PC-3 (cell line): ENCODE results near the gene NR5A2. TPM values are rescaled to one million over a fixed set of nuclear protein-coding genes. Genes with fewer than 3 reads are reported as not detected.

Experiments used
- ATAC-seq: fragments of 200-7000 bp; cut with Tn5 transposase; 2 replicates; pipeline ENCODE4 v1.9.1; 2020; ENCODE audit warnings: mild to moderate bottlenecking, moderate library complexity
- BruUV-seq: library from RNA; stranded (reverse); fragments of 400-500 nt; replicated peaks from 2 replicates; lab custom pipeline; 2021; lab: Mats Ljungman, UMichigan
- CTCF ChIA-PET: fragments of 300-600 bp; sonication (Branson Sonifier 250); formaldehyde crosslinking; loops from one replicate; lab custom pipeline; 2022; ENCODE audit warnings: antibody characterized with exemption; lab: Charles Lee
- POLR2A ChIA-PET: fragments of 300-600 bp; sonication (Branson Sonifier 250); formaldehyde crosslinking; loops from one replicate; lab custom pipeline; 2022; ENCODE audit warnings: antibody characterized with exemption; ENCODE audit not compliant: unreplicated experiment; lab: Charles Lee
- DNase-seq: peaks from one replicate; pipeline ENCODE4 v3.0.0-alpha.2; 2015
- H2AFZ ChIP-seq: fragments of 300-600 bp; sonication (generic); 2 replicates; pipeline ENCODE4 v1.6.0; 2016; ENCODE audit warnings: antibody characterized with exemption, low read length
- H3F3A ChIP-seq: fragments of 300-600 bp; sonication (generic); one replicate; pipeline ENCODE4 v1.6.0; 2017; ENCODE audit warnings: antibody characterized with exemption, low read length, control low read depth, mild to moderate bottlenecking; ENCODE audit not compliant: unreplicated experiment
- H3K27ac ChIP-seq: fragments of 300-600 bp; sonication (generic); 2 replicates; pipeline ENCODE4 v1.5.1; 2016; ENCODE audit warnings: mild to moderate bottlenecking, low read length
- H3K27me3 ChIP-seq: fragments of 300-600 bp; sonication (generic); 2 replicates; pipeline ENCODE4 v1.6.1; 2016; ENCODE audit warnings: low read length, mixed read lengths
- H3K36me3 ChIP-seq: fragments of 300-600 bp; sonication (generic); 2 replicates; pipeline ENCODE4 v1.6.1; 2016; ENCODE audit warnings: low read depth, mixed run types, low read length, mixed read lengths
- H3K4me1 ChIP-seq: fragments of 300-600 bp; sonication (generic); 2 replicates; pipeline ENCODE4 v1.5.1; 2016; ENCODE audit warnings: low read length; ENCODE audit not compliant: insufficient read depth
- H3K4me2 ChIP-seq: fragments of 300-600 bp; sonication (generic); 2 replicates; pipeline ENCODE4 v1.6.0; 2016; ENCODE audit warnings: low read length
- H3K4me3 ChIP-seq: fragments of 300-600 bp; sonication (generic); 2 replicates; pipeline ENCODE4 v1.5.1; 2016; ENCODE audit warnings: mild to moderate bottlenecking, low read length, mixed read lengths
- H3K79me2 ChIP-seq: fragments of 300-600 bp; sonication (generic); 2 replicates; pipeline ENCODE4 v1.6.1; 2017; ENCODE audit warnings: low read length, mixed read lengths
- H3K9ac ChIP-seq: fragments of 300-600 bp; sonication (generic); 2 replicates; pipeline ENCODE4 v1.6.0; 2016; ENCODE audit warnings: mild to moderate bottlenecking, low read length
- H3K9me2 ChIP-seq: fragments of 300-600 bp; sonication (generic); replicated peaks from 2 replicates; pipeline ENCODE4 v1.6.1; 2016; ENCODE audit warnings: mixed run types, low read length, mixed read lengths
- H3K9me3 ChIP-seq: fragments of 300-600 bp; sonication (generic); 2 replicates; pipeline ENCODE4 v1.6.1; 2016; ENCODE audit warnings: low read length, mixed read lengths
- H4K20me1 ChIP-seq: fragments of 300-600 bp; sonication (generic); 2 replicates; pipeline ENCODE4 v1.6.1; 2016; ENCODE audit warnings: low read length, mixed read lengths
- CTCF ChIP-seq: fragments of 300-600 bp; sonication (generic); conservative IDR thresholded peaks from 2 replicates; pipeline ENCODE4 v1.5.1; 2017; ENCODE audit warnings: antibody characterized with exemption, low read depth, mild to moderate bottlenecking, low read length
- EZH2 ChIP-seq: fragments of 300-600 bp; sonication (generic); IDR thresholded peaks from one replicate; pipeline ENCODE4 v1.6.1; 2017; ENCODE audit warnings: antibody characterized with exemption, mild to moderate bottlenecking, low read length; ENCODE audit not compliant: unreplicated experiment
- EZH2phosphoT487 ChIP-seq: fragments of 300-600 bp; sonication (generic); IDR thresholded peaks from 2 replicates; pipeline ENCODE4 v1.6.1; 2018; ENCODE audit warnings: mild to moderate bottlenecking, antibody characterized with exemption, low read length, borderline replicate concordance
- intact Hi-C: fragments of 100-400 bp; cut with micrococcal nuclease; formaldehyde crosslinking; loops from 2 replicates; pipeline ENCODE4 v1.9.0; 2023
- total RNA-seq: library from RNA; depleted of rRNA; stranded (reverse); fragments of >200 nt; gene quantifications from 2 replicates; pipeline ENCODE4 v1.2.3, GENCODE V29; 2014

Gene NR5A2
- total RNA-seq, 1 experiment from 2014 or later, result 0.36 TPM

- H3K36me3 ChIP-seq, result no peaks in the 10 kb centered on the region
- ChIA-PET POLR2A (no interaction called here), CTCF (no interaction called here)
- TF ChIP-seq EZH2, result no peak
- H3F3A ChIP-seq, result no peaks in the 10 kb centered on the region
- H3K79me2 ChIP-seq, result no peaks in the 10 kb centered on the region
- no peaks in the 10 kb centered on the region for H4K20me1 ChIP-seq
- no peaks in the 10 kb centered on the region for H3K27me3 ChIP-seq
- no peak overlapping the region for H3K9ac ChIP-seq
- no TSS peak for BruUV-seq
- no peaks in the 10 kb centered on the region for H3K9me3 ChIP-seq
- intact Hi-C loops, result no loop called here
- DNase-seq (no peak), ATAC-seq (no peak)
- H3K4me1 ChIP-seq, result no peaks in the 10 kb centered on the region
- H3K27ac ChIP-seq, result no peak overlapping the region
- no peak overlapping the region for H3K4me3 ChIP-seq
- no peak overlapping the region for H3K4me2 ChIP-seq
- H2AFZ ChIP-seq, result no peak overlapping the region
- no peaks in the 10 kb centered on the region; the same call in 1 of the 2 replicates for H3K9me2 ChIP-seq
These were observed 196.8 kb downstream of the NR5A2 start for GRCh38 chr1:200224315-200224714.

- CTCF ChIA-PET, result no interaction called here
- no peak overlapping the region for H2AFZ ChIP-seq
These were observed 198.9 kb downstream of the NR5A2 start for GRCh38 chr1:200226268-200226968.

GRCh38 chr1:200226969-200227303, 199.4 kb downstream of the NR5A2 start:
- Histone ChIP-seq H3K79me2 (no peaks in the 10 kb centered on the region), H2AFZ (no peak overlapping the region), H3K27me3 (no peaks in the 10 kb centered on the region), H3F3A (no peaks in the 10 kb centered on the region), H3K9me3 (no peaks in the 10 kb centered on the region), H4K20me1 (no peaks in the 10 kb centered on the region), H3K4me1 (no peaks in the 10 kb centered on the region), H3K9me2 (no peaks in the 10 kb centered on the region; the same call in none of the 2 replicates), H3K9ac (no peak overlapping the region), H3K36me3 (no peaks in the 10 kb centered on the region), H3K27ac (no peak overlapping the region), H3K4me2 (no peak overlapping the region), H3K4me3 (no peak overlapping the region)
- ChIA-PET POLR2A (no interaction called here), CTCF (no interaction called here)
- intact Hi-C loops, result no loop called here
- ATAC-seq (no peak), DNase-seq (no peak)
- no TSS peak for BruUV-seq
- TF ChIP-seq EZH2phosphoT487 (no peak), CTCF (no peak), EZH2 (no peak)

More at GRCh38 chr1:200226268-200226968, 198.9 kb downstream of the NR5A2 start:
- Histone ChIP-seq H3F3A (no peaks in the 10 kb centered on the region), H3K27me3 (no peaks in the 10 kb centered on the region), H3K9ac (no peak overlapping the region), H4K20me1 (no peaks in the 10 kb centered on the region), H3K4me1 (no peaks in the 10 kb centered on the region), H3K79me2 (no peaks in the 10 kb centered on the region), H3K36me3 (no peaks in the 10 kb centered on the region), H3K4me3 (no peak overlapping the region), H3K9me2 (no peaks in the 10 kb centered on the region; the same call in none of the 2 replicates), H3K9me3 (no peaks in the 10 kb centered on the region), H3K4me2 (no peak overlapping the region), H3K27ac (no peak overlapping the region)
- intact Hi-C loops, result no loop called here
- DNase-seq, result no peak
- no TSS peak for BruUV-seq
- no peak for TF ChIP-seq EZH2
- no peak for TF ChIP-seq CTCF
- no peak for TF ChIP-seq EZH2phosphoT487
- POLR2A ChIA-PET, result no interaction called here
- no peak for ATAC-seq
